ENCODE data around the gene FHIT.

FHIT gene

GRCh38 chr3:61162965-61163364 is 88.3 kb downstream of the FHIT start:
- no peak for DNase-seq

GRCh38 chr3:61158667-61159066 is 92.6 kb downstream of the FHIT start:
- no peak for DNase-seq

DNA sequence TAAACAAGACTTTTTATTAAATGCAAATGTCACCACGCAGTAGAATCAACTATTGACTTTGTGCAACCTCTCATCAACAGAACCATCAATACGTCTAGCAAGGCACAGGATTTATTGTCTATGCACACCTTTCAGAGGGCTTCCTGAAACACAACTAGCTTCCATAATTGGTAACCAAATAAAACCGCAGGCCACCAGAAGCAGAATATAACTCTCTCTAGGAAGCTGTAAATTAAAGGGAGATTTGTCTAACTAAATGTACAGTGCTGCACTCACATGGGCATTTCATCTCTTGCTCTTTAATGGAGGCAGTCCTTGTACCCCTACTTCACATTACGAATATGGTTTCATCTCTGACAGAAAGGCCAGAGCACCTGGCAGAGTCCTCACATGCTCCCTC is 93.0 kb downstream of the FHIT start:
- DNase-seq = no peak

GRCh38 chr3:61157414-61157813 is 93.8 kb downstream of the FHIT start:
- DNase-seq = no peak

DNA sequence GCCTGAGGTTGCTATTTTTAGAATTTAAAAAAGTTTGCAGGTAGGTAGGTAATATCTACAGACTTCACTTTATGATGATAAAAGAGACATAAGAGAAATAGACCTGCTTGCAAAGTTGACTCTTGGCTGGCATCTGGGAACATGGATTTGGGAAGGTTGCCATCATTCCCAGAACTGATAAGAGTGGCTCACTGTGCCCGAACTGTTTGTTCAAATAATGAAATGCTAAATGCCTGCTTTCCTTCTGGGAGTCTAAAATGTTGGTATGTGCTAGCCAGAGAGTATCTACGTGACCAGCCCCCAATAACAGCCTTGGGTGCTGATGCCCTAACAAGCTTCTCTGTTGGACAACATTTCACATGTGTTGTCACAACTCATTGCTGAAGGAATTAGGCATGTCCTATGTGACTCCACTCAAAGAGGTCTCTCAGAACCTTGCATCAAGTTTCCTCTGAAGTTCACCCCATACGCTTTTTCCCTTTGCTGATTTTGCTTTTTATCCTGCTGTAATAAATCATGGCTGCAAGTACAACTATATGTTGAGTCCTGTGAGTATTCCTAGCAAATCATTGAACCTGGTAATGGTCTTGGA is 95.5 kb downstream of the FHIT start:
- DNase-seq = no peak

- no peak for DNase-seq
Observed at GRCh38 chr3:61154457-61155198, 96.6 kb downstream of the FHIT start.

GRCh38 chr3:61152071-61152470 is 99.2 kb downstream of the FHIT start:
- no peak for DNase-seq

DNA sequence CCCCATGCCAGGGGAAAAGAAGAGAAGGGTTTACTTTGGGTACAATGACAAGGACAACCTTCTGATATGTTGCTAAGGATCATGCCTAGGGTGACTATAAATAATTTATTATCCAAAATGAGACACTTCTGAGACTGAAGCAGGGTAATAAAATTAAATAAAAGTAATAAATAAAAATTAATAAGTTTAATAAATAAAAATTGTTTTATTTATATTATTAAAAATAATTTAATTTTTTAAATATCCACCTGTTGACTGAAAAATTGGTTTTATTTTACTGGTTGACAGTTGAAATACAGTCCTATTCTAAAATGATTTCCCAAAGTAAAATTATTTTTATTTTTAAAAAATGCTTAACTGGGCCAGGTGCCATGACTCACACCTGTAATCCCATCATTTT is 102.0 kb downstream of the FHIT start:
- DNase-seq = no peak

DNA sequence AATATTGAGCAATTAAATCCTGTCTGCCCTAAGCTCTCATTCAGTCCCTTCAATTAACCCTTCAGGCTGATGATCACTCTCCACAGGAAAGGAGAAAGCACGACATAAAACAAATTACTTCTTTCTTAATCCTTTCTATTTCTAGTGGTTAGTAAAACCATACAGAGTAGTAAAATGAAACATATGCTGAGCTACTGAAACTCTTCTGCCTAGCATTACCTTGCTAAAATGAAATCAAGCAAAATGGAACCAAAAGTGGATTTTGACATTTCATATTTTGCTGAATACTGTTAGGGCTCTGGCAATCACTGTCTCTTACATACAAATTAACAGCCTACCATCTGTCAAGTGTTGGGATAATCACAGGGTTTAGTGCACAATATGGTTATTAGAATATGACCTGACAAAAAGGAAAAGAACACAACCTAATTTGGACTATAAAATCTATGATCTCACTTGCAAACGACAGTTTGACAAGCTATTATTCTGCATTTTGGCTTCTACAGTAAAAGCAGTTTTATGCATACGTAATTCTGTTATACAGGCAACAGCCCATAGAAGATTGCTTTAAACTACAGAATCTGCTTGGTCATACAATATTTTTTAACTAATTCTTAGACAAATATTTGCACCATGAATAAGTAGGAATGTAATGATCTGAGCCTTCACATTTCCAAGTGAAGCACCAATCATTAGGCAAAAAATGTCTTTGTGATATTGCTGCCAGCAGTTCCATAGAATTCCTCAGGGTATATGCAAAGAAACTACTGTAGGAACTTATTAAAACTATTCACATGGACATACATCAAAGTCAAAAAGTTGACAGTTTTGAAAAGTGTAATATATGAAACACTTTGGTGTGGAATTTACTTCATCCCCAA is 105.0 kb downstream of the FHIT start:
- DNase-seq = no peak

DNA sequence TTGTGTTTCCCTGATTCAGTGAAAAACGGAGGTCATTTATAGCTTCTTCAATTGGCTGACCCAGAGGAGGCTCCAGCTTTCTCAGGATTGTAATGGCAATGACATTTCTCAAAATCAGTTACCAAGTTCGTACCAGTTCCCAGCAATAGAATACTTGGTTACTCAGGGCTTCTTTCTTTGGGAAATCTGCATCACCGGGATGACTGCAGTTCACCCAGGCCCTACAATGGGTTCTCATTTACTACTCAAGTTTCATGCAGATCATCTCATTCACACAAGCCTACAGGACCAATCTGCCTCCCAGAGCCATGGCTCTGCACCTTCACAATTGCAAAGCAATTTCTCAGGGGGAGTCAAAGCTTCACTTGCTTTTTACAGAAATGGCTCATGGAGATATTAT is 109.6 kb downstream of the FHIT start:
- DNase-seq = no peak

- no peak for DNase-seq
Observed at GRCh38 chr3:61141227-61141626, 110.0 kb downstream of the FHIT start.

DNA sequence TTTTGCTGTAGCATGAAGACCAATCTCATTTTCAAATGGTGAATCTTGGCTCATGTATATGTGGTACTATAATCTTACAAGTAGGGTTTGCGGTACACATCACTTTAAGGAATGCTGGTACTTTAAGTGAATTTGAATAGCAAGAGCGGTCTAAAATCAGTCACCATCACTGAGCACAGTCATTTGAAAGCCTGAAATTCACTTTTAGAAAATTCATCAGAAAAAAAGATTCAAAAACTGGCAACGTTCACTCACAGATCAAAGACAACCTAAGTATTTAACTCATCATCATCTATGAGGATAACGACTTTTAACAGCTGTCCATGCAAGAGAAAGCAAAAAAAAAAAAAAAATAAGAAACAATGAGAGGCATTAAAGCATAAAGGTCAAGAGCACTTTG is 111.6 kb downstream of the FHIT start:
- no peak for DNase-seq

DNA sequence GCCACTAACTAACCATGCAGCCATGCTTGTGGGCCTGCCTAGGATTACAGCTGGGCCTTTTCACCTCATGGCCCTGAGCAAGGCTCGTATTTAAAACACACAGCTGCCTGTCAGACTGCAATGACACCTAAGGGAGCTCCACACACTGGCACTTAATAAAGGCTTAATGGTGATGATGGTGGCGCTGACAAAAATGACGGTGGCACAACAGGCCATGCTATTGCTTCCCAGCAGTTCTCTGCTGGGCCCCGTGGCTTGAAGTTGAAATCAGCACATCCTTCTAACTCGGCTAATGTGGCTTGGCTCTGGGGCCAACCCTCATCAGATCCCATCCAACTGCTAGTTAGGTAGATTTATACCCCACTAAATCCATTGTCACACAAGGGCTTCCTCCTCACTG is 112.9 kb downstream of the FHIT start:
- no peak for DNase-seq

DNA sequence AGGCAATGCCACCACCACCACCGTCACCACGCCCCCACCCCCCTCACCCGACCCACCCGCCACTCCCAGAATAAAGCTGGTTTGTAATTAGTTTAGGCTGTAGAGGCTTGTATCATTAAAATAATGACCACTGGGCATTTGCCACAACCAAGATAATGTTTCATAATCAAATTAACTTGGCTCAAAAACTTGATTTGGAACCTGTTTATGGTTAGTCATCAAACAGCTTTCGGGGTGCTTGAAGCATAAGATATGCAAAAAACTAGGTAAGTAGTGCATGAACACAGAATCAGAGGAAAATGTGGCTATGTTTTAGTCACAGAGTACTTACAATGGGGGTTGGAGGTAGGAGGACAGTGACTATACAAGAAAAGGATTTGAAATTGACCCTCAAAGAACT is 115.1 kb downstream of the FHIT start:
- no peak for DNase-seq

DNA sequence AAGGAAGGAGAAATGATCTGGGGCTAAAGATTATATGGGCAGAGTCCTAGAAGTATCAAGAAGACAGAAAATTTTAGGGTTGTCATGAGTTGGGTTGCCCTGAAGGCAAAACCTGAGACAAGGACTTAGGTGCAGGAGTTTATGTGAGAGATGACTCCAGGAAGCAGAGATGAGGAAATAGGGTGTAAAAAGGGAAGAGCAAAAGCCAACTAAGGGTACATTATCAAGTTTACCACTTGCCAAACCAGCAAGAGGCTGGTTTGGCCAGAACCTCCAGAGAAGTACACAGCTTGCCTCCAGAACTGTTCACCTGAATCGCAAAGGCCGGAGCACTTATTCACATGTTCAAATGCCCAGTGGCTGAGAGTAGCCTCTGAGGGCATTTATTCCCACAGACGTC is 116.7 kb downstream of the FHIT start:
- DNase-seq = no peak

GRCh38 chr3:61132062-61132461 is 119.2 kb downstream of the FHIT start:
- DNase-seq = no peak

DNA sequence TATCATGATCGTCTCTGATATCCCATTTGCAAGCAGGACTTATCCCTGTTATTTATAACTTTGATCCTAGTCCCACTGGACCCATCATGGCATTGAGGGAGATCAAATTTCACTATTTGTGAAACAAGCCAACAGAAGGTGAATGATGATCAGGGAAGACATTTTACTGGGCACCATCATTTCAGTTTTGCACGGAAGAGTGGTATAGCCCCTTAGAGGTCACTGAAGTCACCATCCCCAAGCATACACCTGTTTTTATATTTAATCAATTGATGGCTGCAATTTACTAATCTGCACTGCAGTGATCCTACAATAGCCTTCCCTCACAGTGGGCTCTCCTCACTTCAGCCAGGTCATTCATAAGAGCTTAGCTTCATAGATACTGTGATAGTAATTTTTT is 132.4 kb downstream of the FHIT start:
- DNase-seq = no peak

- no peak for DNase-seq
Observed at GRCh38 chr3:61117045-61117898, 134.0 kb downstream of the FHIT start.

DNA sequence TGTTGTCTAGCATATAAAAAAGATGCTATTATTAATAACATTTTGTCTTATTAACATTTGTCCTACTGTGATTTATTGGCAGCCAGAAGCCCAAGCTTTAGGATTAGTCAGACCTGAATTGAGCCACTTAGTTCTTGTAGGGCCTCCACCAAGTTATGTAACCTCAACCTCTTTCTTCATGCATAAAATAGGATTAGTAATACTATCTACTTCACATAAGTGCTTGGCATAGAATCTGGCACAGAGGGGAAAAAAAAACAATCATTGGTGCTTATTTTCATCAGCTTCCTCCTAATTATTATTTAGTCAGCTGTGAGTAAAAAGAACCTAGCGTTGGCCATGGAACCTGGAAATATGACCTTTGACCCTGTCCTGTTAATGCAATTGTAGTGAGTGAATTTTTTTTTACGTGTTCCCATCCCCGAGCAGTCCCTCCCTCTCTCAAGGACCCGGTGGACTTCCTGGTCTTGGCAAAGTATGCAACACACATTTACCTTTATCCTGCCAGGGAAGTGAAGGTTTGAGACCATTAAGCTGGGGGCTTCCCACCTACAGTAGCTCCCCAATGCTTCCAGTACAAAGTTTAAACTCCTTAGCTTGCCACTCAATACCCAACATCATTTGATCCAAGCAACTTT is 136.8 kb downstream of the FHIT start:
- DNase-seq = no peak

- DNase-seq = no peak
Observed at GRCh38 chr3:61111825-61112224, 139.4 kb downstream of the FHIT start.

- no peak for DNase-seq
Observed at GRCh38 chr3:61110576-61110975, 140.7 kb downstream of the FHIT start.

- no peak for DNase-seq
Observed at GRCh38 chr3:61108247-61109019, 142.8 kb downstream of the FHIT start.

All from NCI-H2107 (cell line).